Heart left ventricle (tissue), 13 donors: ENCODE measurements around the gene USP25.
A peak's percentile ranks its signal among the peaks of the same experiment; 100 is the strongest.

Experiments used
- CTCF ChIP-seq, 12 donors: fragments of 200-600 bp; sonication (generic) in 4 of 12; IDR thresholded peaks; one replicate each; pipeline versions ENCODE4 v1.5.0 to v1.8.0; 2018 to 2022; ENCODE audit warnings: antibody characterized with exemption in 12 of 12, mild to moderate bottlenecking in 5 of 12
- POLR2A ChIP-seq, 2 donors: fragments of 450-650 bp; IDR thresholded peaks; one replicate each; pipeline ENCODE4 v1.6.1; 2017; ENCODE audit warnings: antibody characterized with exemption in 2 of 2, mild to moderate bottlenecking in 2 of 2, moderate library complexity in 2 of 2
- donor health status: ischemic (EF 13 %, LVEDD 7.1; RV severe dilation, severe dysfunction).
- donor health status: DM: no; HTN: yes; CAD: no.
- donor health status: DM: no; HTN: no; CAD: no.
- donor health status: ischemic (EF 25% LVEDD 6.9; RV normal size, moderate dysfunction).
- donor health status: ischemic (EF 25% LVEDD 5.7; RV mildly dilated, moderate dysfunction).
- donor health status: ischemic (EF 35%, LVEDD 5.7; RV mildly dilated, moderate dysfunction).
- donor health status: nonischemic (EF 11% LVEDD 7.7; RV severe dilation, severe dysfunction).
- donor health status: DM: yes; HTN: yes; CAD: no.
- donor health status: PGD.
- donor health status: ischemic (EF 29% LVEDD 5.4; RV normal size, mild dysfunction).
- donor health status: nonischemic (EF 23%, LVEDD 6.1; RV moderate dilation, normal function).

GRCh38 chr21:15894596-15894995 lies 164.8 kb downstream of the USP25 start:
- no peak for TF ChIP-seq POLR2A (IDR thresholded peaks at IDR 0.05)
- peak in 10 of 12 donors; percentile 16 to 61 (median 44) for TF ChIP-seq CTCF (IDR thresholded peaks at IDR 0.05)
